ENCODE measurements around the gene PPP6R3.
"Not testable (repeated sequence)": the region's sequence is repeated elsewhere in the genome, so short reads cannot be mapped to it uniquely, and the experiment has no call there.

Gene PPP6R3

DNA sequence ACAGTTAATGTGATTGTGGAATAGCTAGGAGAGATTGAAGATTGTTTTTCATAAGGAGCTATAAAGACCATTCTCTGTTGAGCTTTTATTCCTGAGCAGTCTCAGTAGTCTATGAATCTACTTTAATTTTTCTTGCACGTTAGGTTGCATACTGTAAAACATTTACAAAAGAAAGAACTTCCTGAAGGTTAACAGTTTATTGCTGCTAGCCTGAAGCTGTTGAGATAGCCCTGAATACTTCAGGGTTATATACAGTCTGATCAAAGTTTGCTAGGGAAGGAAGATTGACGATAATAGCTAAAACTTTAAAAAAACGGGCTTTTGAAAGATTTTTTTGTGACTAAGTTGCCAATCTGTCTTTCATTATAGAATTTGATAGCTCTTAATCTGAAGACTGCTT lies 64.8 kb downstream of the PPP6R3 start:
- DNase-seq (ENCODE audit: low spot score) = no peak

DNA sequence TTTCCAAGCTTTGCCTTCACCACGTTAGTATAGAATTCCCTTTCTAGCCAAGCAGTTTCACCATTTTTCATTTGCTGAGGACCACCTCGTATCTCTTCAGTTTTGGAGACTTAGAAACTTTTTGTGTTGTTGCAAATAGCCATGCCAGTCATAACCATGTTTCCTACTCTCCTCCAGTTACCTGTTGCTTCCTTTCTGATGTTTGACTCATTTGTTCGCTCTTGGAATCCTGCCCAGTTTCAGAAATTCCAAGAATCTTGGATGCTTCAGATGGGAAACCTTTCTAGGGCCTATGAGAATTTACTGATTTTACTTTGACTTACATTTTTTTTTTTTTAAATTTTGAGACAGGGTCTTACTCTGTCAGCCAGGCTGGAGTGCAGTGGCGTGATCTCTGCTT lies 65.4 kb downstream of the PPP6R3 start:
- DNase-seq (ENCODE audit: low spot score) = no peak

DNA sequence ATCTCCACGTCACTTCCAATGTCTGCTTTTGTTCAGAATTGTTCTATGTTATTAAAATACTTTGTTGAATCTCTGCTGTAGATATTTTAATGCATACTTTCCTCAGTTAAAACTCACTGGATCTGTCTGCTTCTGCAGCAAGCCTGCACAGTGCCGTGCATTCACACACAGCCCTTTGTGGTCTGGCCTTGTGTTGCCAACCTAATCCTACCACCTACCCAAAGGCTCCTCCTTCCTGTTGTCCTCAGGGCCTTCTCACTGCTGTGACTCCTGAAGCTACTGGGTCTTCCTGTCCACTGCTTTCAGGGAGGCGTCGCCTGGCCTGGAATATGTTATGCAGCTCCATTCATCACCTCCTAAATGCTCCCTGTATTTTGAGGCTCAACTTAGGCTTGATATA lies 67.0 kb downstream of the PPP6R3 start:
- DNase-seq (ENCODE audit: low spot score) = no peak

DNA sequence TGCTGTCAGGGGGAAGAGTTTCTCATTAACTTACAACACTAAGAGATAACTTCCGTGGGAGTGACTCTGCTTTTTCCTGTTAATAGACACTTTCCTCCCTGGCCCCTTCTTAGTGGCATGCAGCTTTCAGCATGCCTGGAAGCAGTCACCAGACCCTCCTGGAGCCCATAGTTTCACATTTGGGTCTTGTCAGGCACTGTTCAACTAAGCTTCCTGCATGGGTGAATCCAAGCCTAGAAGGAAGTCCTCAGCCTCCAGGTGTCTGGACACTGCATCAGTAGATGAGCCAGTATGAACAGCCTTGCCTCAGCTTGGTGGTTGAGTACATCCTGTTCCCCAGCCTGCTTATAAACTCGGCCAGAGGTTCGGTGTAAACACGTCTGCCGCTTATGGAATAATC lies 68.1 kb downstream of the PPP6R3 start:
- DNase-seq (ENCODE audit: low spot score) = no peak

DNA sequence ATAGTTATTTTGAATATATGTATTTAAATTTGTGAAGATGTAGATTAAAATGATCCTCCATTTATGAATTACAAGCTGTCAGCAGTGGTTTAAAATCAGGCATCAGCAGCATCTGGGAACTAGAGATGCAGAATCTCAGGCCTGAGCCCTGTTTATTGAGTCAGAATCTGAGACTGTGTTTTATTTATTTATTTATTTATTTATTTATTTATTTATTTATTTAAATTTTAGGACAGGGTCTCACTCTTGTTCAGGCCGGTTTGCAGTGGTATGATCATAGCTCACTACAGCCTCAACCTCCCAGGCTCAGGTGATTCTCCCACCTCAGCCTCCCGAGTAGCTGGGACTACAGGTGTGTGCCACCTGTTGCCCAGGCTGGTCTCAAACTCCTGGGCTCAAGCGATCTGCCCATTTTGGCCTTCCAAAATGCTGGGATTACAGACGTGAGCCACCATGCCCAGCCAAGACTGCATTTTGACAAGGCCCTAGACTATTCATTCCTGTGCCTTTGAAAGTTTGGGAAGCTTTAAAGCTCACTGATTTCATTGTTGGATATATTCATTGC lies 70.7 kb downstream of the PPP6R3 start:
- DNase-seq (ENCODE audit: low spot score) = no peak

DNA sequence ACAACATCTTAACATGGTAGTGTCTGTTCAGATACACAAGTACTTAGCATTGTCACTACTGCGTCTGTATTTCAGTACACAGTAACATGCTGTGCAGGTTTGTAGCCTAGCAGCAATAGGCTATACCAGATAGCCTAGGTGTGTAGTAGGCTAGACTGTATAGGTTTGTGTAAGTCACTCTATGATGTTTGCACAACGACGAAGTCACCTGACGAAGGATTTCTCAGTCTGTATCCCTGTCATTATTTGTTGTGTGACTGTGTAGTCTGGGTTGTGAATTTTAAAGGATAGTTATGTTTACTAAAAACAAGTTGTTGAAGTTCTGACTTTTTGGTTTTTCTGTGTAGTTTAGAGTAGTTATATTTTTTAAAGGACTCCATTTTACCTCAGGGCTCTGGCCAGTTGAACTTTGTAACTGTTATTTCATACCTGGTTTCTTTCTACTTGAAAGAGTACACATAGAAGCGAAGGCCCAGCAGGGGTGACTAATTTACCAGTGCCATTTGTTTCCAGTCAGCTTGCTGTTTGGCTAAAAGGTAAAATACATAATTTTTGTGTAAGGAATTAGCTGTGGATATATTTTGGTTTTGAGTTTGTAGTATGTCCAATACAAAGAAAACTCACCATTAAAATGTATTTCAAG lies 72.3 kb downstream of the PPP6R3 start:
- DNase-seq (ENCODE audit: low spot score) = no peak

DNA sequence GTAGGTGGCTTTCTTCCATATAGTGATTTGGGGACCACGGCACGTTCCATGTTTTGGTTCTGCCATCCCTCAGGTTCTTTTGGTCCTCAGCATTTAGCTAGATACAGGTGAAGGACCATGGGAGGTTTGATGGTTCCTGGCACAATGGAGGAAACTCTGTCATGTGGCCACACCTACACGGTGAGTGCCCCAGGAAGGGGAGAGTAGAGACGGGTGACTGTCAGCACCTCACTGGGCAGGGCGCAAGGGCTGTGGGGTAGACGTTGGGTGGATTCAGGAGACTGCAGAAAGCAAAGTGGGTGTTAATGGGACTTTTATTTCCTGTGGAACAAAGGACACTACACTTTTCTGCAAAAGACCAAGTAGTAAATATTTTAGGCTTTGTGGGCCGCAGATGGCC lies 73.4 kb downstream of the PPP6R3 start:
- no peak for DNase-seq (ENCODE audit: low spot score)

DNA sequence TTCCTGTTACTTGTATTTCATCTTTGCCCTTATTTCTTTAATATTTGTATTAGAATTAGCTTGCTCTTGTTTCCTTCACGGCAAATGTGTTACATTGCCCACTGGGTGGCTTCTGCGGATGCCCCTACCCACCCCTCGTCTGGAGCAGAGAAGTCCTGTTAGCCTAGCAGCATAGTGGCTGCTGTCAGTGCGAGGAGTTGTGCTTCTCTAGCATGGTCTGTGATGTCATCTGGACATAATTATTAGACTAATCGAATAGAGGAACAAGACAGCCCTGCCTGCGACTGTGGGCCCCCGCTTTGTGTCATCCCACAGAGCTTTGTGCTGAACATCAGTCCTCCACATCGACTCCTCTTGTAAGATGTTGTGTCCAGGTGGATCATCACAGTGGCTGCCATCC lies 74.5 kb downstream of the PPP6R3 start:
- no peak for DNase-seq (ENCODE audit: low spot score)

DNA sequence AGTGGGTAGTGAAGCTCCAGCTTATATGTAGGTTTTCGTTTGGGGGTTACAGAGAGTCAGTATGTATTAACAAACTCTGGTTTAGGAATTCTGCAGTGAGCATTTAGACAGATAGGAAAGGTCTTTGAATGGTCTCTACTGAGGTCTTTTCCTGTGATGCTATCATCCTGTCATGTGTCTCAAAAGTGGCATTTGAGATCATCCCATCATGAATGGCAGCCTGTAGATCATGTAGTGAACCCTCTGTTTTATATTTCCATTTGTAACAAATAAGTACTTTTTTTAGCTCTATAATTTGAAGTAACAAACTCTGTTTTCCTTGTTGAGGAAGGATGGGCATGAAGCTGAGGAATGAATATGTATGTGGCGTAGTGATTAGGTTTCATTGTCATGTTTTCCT lies 76.2 kb downstream of the PPP6R3 start:
- no peak for DNase-seq (ENCODE audit: low spot score)

DNA sequence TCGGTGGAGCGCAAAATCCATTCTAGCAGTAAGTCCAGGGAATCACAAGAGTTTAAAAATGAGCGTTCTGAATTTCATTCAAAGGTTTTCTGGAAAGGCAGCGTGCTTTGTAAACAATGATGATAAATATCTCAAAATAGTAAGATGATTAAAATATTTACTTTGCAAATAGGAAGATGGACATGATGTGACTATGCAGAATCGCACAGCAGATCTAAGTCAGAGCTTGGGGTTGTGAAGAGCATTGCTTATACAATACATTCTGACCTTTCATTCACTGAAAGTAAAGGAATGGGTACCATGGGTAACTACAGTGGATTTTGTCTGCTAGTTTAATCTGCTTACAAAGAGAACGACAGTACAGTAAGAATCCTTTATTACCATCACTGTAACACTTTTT lies 77.5 kb downstream of the PPP6R3 start:
- DNase-seq (ENCODE audit: low spot score) = no peak

DNA sequence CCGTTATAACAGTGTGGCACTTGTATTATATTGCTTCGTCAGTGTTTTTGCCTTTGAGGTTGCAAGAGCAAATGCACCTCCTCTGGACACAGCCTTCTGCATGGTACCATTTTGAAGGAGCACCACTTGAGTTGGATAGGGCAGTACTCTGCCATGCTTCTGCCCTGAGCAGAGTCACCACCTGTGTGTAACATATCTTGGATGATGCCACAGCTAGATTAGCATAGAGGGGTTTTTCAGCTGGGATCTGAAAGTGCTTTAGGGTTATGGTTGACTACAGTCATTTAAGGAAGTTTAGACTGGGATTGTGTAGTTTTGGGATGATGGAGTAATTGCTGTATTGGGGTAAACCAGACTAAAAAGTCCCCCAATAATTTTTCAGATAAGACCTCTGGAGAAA lies 78.8 kb downstream of the PPP6R3 start:
- DNase-seq (ENCODE audit: low spot score) = no peak

DNA sequence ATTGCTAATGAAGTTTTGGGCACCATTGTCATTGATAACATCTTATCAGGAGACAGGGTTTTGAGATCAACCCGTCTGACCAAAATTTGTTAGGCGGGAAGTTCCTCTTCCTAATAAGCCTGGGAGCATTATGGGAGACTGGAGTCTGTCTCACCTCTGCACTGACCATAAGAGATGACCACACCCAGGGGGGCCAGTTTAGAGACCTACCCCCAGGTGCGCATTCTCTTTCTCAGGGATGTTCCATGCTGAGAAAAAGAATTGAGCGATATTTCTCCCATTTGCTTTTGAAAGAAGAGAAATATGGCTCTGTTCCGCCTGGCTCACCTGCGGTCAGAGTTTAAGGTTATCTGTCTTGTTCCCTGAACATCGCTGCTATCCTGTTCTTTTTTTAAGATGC lies 80.0 kb downstream of the PPP6R3 start:
- not testable (repeated sequence) for DNase-seq (ENCODE audit: low spot score)

DNA sequence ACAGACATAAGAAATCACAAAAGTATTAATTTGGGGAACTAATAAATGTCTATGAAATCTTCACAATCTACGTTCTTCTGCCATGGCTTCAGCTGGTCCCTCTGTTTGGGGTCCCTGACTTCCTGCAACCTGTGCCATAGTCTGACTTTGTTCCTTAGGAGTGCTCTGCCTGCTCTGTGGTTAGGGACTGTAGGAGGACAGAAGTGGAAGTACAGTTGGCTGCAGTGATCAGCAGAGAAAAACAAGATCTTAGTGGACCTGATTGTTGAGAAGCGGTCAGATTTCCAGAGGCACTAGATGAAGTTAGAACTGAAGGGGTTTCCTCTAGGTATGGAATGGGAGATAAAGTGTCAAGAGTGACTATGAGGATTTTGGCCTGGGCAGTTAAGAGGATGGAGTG lies 80.6 kb downstream of the PPP6R3 start:
- no peak for DNase-seq (ENCODE audit: low spot score)

DNA sequence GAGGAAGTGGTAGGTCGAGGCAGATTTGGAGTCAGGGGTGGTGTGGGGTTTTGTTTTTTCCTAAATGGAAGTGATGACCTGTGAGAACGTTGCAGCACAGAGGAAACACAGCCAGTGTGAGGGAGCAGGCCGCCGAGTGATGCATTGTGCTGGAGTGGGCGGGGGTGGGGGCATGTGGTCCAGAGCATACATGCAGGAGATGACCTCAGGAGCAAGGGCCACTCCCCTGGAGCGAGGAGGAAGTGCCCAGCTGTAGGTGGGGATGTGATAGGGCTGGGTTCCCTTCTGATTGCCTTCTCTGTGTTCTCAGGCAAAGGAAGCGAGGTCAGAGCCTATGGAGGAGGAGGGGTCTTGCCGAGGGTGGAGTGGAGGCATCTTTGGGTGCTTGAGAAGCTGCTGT lies 81.4 kb downstream of the PPP6R3 start:
- DNase-seq (ENCODE audit: low spot score) = no peak

DNA sequence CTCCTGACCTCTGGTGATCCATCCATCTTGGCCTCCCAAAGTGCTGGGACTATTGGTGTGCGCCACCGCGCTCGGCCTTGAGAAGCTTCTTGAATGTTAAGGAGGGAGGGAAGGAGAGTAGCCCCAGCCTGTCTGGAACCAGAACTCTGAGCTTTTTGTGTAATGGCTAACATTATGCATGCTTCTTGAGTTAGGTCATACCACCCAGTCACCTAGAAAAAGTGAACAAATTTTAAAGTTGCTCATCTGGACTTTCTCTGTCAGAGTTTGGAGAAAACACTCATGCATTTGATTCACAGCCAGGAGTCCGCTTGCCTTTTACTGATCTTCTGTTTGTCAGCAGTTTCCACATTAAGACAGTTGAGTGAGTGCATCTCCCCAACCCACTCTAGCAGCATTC lies 82.1 kb downstream of the PPP6R3 start:
- no peak for DNase-seq (ENCODE audit: low spot score)

DNA sequence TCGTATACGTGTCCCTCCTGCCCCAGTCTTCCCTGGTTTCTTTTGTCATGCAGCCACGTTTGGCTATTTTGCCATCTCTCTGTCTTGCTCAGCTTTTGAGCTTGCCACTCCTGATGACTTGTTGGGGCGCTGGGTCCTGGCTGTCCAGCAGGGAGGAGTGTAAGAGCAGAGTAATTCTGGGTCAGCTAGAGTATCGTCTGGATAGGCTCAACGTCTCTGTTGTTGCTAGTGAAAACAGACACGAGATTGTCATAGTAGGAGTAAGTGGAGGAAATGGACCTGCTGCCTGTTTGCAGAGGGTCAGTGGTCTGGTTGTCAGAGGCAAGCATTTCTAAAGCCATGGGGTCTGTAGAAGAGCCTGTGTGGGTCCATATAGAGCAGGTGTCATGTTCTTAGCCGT lies 83.0 kb downstream of the PPP6R3 start:
- DNase-seq (ENCODE audit: low spot score) = no peak

DNA sequence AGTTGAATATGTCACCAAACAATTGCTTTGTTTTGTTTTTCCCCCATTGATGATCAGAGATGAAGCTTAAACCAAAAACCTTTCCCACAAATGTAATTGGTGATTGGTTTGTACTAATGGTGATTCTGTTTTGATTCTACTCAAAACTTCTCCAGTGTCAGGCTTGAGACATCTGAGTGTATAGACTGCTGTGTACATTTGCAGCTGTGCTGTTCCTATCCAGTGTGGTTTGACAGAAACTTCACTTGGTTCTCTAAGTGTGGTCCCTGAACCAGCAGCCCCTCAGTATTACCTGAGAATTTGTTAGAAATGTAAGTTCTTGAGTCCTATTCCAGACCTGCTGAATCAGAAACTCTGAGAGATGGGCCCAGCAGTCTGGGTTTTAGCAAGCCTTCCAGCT lies 84.8 kb downstream of the PPP6R3 start:
- no peak for DNase-seq (ENCODE audit: low spot score)

DNA sequence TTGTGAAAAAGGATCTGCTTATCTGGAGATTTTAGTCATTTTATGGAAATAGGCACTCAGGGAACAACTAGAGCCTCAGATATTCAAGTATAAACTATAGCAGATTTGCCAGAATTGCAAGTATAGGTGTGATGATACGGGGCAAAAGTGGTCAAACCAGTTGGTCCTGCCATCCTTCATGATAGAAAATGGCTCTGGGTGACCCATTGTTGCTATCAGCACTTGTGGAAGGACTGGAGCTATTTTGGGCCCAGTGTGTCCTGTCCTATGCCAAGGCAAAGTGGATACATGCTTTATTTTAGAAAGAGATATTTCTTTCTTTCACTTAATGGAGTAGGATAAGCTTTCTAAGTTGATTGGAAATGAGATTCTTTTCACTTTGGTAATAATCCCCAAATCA lies 85.2 kb downstream of the PPP6R3 start:
- DNase-seq (ENCODE audit: low spot score) = no peak

DNA sequence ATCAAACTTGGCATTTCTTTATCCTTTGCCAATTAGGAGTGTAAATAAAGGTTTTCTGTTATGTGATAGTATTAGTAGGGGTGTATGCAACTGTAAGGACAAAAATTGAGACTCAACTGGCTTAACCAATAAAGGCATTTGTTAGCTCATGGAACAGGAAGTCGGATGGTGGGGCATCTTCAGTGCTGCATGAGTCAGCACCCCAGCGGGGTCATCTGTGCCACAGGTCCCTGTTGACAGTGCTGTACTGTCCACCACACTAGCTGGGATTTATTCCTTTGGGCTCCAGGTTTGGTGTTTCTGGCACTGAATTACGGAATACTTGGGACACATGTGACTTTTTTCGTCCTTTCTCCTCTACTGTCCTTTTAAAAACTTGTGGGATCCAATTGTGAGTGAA lies 86.0 kb downstream of the PPP6R3 start:
- no peak for DNase-seq (ENCODE audit: low spot score)

DNA sequence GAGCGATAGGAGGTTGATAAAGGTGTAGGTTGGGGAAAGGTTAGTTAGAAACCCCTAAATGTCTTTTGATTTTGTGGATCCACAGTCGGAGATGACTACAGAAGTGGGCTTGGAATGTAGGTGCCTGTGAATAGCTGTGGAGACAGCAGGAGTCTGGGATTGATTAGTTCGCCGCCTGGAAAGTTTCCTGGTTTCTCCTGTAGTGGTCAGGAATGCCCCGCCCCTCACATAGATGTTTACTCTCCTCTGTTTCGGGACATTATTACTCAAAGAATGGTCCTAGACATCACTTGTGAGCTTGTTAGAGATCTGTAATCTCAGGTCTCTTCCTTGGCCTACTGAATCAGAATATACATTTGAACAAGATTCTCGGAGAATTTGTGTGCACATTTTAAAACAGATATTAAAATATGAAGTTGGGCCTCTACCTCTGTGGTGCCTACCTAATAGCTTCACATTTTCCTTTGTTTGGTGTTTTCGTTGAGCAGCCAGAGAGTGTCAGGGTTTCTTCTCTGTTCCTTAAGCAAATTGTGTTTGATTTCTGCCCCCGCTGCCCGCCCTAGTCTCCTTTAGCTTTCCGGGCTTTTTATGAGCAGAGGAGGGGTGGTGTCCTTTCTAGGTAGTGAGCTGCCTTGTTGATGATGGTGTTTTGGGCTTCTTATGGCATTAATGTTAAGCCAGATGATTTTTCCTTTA lies 89.4 kb downstream of the PPP6R3 start:
- DNase-seq (ENCODE audit: low spot score) = no peak

DNA sequence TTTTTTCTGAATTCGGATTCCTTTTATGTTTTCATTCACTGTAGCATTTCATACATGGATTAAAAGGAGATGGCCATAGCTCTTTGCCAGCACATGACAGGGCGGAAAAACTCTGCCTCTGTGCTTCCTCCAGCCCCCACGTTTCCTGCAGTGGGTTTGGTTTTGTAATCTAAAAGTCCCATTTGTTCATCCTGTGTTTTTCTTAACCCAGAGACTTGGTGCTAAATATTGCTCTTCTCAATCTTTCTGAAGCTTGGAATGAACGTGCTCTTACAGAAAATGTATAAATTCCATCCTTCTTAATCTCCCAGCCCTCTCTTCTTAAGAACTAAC lies 89.9 kb downstream of the PPP6R3 start:
- no peak for DNase-seq (ENCODE audit: low spot score)

DNA sequence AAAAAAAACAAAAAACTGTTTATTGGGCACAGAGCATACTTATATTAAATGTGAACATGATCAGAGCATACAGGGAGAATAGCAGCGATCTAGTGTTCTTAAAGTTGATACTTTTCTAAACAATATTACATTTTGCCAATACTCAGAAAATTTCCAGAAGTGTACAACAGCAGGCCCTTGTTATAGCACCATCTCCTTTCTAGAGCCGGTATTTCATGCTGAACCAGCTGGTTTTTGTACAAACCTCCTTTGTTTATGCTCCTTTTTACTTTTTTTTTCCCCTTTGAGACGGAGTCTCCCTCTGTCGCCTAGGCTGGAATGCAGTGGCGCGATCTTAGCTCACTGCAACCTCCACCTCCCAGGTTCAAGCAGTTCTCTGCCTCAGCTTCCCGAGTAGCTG lies 90.7 kb downstream of the PPP6R3 start:
- no peak for DNase-seq (ENCODE audit: low spot score)

DNA sequence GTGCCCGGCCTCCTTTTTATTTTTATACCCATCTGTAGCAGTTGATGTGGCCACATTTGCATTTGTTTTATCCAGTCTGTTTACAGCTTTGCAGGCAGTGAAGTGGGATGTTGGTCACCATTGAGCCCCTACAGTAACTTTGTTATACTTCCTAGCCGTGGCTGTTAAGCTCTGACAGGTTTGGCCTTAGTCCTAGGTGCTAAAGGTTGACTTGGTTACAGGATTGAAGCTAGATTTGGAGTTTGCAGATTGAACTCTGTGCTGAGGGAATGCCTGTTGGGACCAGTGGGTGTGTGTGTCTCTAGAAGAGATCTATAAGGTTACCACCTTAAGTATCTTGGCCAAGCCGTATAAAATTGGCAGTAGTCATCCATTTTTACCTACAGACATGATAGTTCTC lies 91.2 kb downstream of the PPP6R3 start:
- no peak for DNase-seq (ENCODE audit: low spot score)

DNA sequence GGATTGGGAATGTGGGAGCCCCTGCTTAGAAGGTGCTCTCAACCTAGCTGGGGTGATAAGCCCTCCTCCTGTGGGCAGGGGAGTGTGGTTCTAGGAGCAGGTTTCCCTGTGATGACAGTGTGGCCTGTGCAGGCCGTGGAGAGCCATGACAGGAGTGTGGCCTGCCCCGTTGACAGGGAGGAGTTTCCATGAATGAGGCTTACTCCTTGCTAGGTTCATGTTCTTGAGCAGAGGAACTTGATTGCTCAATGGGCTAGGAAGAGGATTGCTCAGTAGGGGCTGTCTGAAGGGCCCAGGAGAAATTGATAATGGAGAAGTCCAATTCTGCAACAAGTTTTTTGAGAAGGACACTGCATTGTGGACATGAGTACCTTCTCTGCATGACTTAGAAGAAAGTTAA lies 92.0 kb downstream of the PPP6R3 start:
- DNase-seq (ENCODE audit: low spot score) = no peak

All from Ammon's horn (tissue), 1 donor.